ENCODE data around the gene WASL. TPM values are rescaled to one million over a fixed set of nuclear protein-coding genes. Genes with fewer than 3 reads are reported as not detected.

WASL gene
- 13.8 and 14.6 TPM in 2 replicates for total RNA-seq

DNA sequence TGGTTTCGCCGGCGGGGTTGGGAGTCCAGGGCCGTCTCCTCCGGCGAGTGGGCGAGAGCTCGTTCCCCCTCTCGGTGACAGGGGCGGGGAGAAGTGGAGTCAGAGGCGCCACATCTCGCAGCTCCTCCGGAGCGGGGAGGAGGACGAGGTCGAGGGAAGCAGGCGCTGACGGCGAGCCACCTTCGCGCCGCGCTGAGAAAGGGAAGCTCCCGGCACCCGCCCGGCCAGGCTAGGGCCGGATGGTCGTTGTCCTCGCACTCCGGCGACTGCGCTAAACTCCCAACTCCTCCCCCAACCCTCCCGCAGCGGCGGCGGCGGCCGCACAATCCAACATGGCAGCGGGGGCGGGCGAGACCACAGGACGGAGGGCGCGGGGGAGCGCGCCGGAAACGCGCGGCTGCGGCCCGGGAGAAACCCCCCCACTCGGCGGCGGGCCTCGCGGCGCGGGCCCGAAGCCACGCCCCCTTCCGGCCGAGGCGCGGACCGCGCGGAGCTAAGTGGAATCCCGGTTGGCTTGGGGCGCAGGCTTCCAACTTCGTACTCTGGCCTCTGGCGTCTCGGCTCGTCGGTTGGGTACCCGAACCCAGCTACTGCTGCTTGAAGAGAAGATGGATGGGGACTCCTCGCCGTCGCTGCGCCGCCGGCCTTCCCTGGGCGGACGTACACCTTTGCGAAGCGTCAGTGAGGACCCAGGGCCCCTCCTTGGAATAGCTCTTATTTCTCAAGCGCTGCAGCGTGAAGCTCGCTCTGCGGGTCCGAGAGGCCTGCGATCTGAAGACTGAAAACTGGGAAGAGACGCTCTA is at the start of gene WASL:
Gene WASL, minus strand, starts transcription at position 270 of the 803 bp plus-strand sequence. Its CDS starts 269 bp downstream, at position 1.

DNA sequence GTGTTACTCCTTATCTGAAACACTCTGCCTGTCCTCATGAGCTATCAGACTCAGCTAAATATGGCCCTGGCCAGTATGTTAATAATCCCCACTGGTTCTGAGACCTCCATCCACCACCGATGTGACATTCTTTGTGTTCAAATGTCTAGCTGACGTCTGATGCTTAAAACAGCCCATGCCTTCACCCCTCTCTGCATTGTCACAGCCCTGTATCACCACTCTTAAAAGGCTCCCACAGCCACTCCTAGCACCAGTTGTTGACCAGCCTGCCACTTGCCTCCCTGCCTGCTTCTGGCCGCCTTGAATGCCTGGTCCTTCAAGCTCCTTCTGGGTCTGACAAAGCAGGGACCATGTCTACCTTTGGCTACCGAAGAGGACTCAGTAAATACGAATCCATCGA is 93.2 kb downstream of the WASL start, which contains the start of gene LMOD2:
Gene LMOD2, plus strand, starts transcription at position 253 of the 400 bp plus-strand sequence. Its CDS starts 98 bp downstream, at position 351.

Other genes with a start within 250 kb of the WASL start
- 0.69 TPM in 1 of 2 replicates, not detected in the other for gene IQUB, start 214.4 kb downstream of the WASL start, total RNA-seq
- gene NDUFA5, start 191.2 kb downstream of the WASL start, total RNA-seq: 24.4 and 24.8 TPM in 2 replicates
- gene ASB15, start 147.2 kb downstream of the WASL start, total RNA-seq: not detected in 2 replicates
- not detected in 2 replicates for gene LMOD2, start 93.1 kb downstream of the WASL start, total RNA-seq
- 0.49 TPM in 1 of 2 replicates, not detected in the other for gene HYAL4, start 96.2 kb upstream of the WASL start, total RNA-seq
- gene SPAM1, start 176.2 kb upstream of the WASL start, total RNA-seq: not detected in 2 replicates

All from mammary microvascular endothelial cell (primary cell).